Measurements from ENCODE around the gene GNAL.

GNAL gene

GRCh38 chr18:11925800-11926481 lies 236.9 kb downstream of the GNAL start:
- no peak overlapping the region for H4K91ac ChIP-seq (ENCODE audit: low read length)
- no peak overlapping the region for H3K14ac ChIP-seq (ENCODE audit: low read length in 2 of 2)
- peaks cover 3% of the 10 kb centered on the region for H3K4me1 ChIP-seq (ENCODE audit: control insufficient read depth, insufficient read depth, low read depth, low read length)
- H3K79me1 ChIP-seq (replicated peaks; ENCODE audit: low read length, poor library complexity, severe bottlenecking): no peaks in the 10 kb centered on the region
- no peak overlapping the region for H2BK12ac ChIP-seq (ENCODE audit: low read length in 2 of 2)
- H3K36me3 ChIP-seq (ENCODE audit: control insufficient read depth in 1 of 2, insufficient read depth in 2 of 2, low read depth in 1 of 2, low read length in 2 of 2): no peaks in the 10 kb centered on the region
- no peak overlapping the region for H3K4me2 ChIP-seq (ENCODE audit: low read length, poor library complexity, severe bottlenecking)
- H3K18ac ChIP-seq (ENCODE audit: low read depth in 1 of 2, low read length in 2 of 2): peak overlapping the region in 1 of 2 experiments; percentile 46
- H3K4me3 ChIP-seq (ENCODE audit: insufficient read depth in 1 of 2, low read depth in 1 of 2, low read length in 2 of 2): no peak overlapping the region
- peak; percentile 45 for DNase-seq
- 31% methylated on average over 10 of the region's 12 CpGs for WGBS
- H2BK15ac ChIP-seq (ENCODE audit: low read depth, poor library complexity, severe bottlenecking): no peak overlapping the region
- no peak overlapping the region for H2BK120ac ChIP-seq (ENCODE audit: low read depth, low read length)
- H4K8ac ChIP-seq (ENCODE audit: low read length): no peak overlapping the region
- H3K4ac ChIP-seq (ENCODE audit: low read depth in 1 of 2, low read length in 2 of 2): no peak overlapping the region
- H3K27me3 ChIP-seq (ENCODE audit: control insufficient read depth in 1 of 2, insufficient read depth in 1 of 2, low read length in 2 of 2): no peaks in the 10 kb centered on the region
- no peak overlapping the region for H2AK5ac ChIP-seq (ENCODE audit: low read length, severe bottlenecking)
- no peaks in the 10 kb centered on the region for H3K9me3 ChIP-seq (ENCODE audit: control insufficient read depth, low read length)
- no peak overlapping the region for H2AFZ ChIP-seq (ENCODE audit: low read depth, low read length)
- H3K9ac ChIP-seq (ENCODE audit: low read length): no peak overlapping the region
- H3K27ac ChIP-seq (ENCODE audit: low read length, poor library complexity, severe bottlenecking): no peak overlapping the region
- no peak overlapping the region for H2BK5ac ChIP-seq (ENCODE audit: low read depth, low read length, poor library complexity, severe bottlenecking)
- H3K23ac ChIP-seq (ENCODE audit: low read length in 2 of 2): no peak overlapping the region

- H3K14ac ChIP-seq (ENCODE audit: low read length in 2 of 2): no peak overlapping the region
- no peak overlapping the region for H2BK5ac ChIP-seq (ENCODE audit: low read depth, low read length, poor library complexity, severe bottlenecking)
- H2AK5ac ChIP-seq (ENCODE audit: low read length, severe bottlenecking): no peak overlapping the region
- no peak overlapping the region for H4K91ac ChIP-seq (ENCODE audit: low read length)
- H3K27ac ChIP-seq (ENCODE audit: low read length, poor library complexity, severe bottlenecking): no peak overlapping the region
- H4K8ac ChIP-seq (ENCODE audit: low read length): no peak overlapping the region
- H3K9ac ChIP-seq (ENCODE audit: low read length): no peak overlapping the region
- H2BK15ac ChIP-seq (ENCODE audit: low read depth, poor library complexity, severe bottlenecking): no peak overlapping the region
- H3K4me3 ChIP-seq (ENCODE audit: insufficient read depth in 1 of 2, low read depth in 1 of 2, low read length in 2 of 2): no peak overlapping the region
- no peak overlapping the region for H3K23ac ChIP-seq (ENCODE audit: low read length in 2 of 2)
- no peaks in the 10 kb centered on the region for H3K79me1 ChIP-seq (replicated peaks; ENCODE audit: low read length, poor library complexity, severe bottlenecking)
- H3K9me3 ChIP-seq (ENCODE audit: control insufficient read depth, low read length): no peaks in the 10 kb centered on the region
- H3K4ac ChIP-seq (ENCODE audit: low read depth in 1 of 2, low read length in 2 of 2): no peak overlapping the region
- peaks cover 3% of the 10 kb centered on the region for H3K4me1 ChIP-seq (ENCODE audit: control insufficient read depth, insufficient read depth, low read depth, low read length)
- H3K36me3 ChIP-seq (ENCODE audit: control insufficient read depth in 1 of 2, insufficient read depth in 2 of 2, low read depth in 1 of 2, low read length in 2 of 2): no peaks in the 10 kb centered on the region
- no peak overlapping the region for H2BK120ac ChIP-seq (ENCODE audit: low read depth, low read length)
- H2AFZ ChIP-seq (ENCODE audit: low read depth, low read length): no peak overlapping the region
- no peak overlapping the region for H2BK12ac ChIP-seq (ENCODE audit: low read length in 2 of 2)
- no peak overlapping the region for H3K18ac ChIP-seq (ENCODE audit: low read depth in 1 of 2, low read length in 2 of 2)
- no peak for DNase-seq
- no peak overlapping the region for H3K4me2 ChIP-seq (ENCODE audit: low read length, poor library complexity, severe bottlenecking)
- WGBS: 43% methylated on average over 1 of the region's 1 CpG
- H3K27me3 ChIP-seq (ENCODE audit: control insufficient read depth in 1 of 2, insufficient read depth in 1 of 2, low read length in 2 of 2): no peaks in the 10 kb centered on the region
Measured at GRCh38 chr18:11927497-11927896, 238.4 kb downstream of the GNAL start.

GRCh38 chr18:11932393-11932792 lies 243.3 kb downstream of the GNAL start:
- no peaks in the 10 kb centered on the region for H3K79me1 ChIP-seq (replicated peaks; ENCODE audit: low read length, poor library complexity, severe bottlenecking)
- no peak overlapping the region for H3K4me2 ChIP-seq (ENCODE audit: low read length, poor library complexity, severe bottlenecking)
- no peak overlapping the region for H2BK15ac ChIP-seq (ENCODE audit: low read depth, poor library complexity, severe bottlenecking)
- H2BK12ac ChIP-seq (ENCODE audit: low read length in 2 of 2): peak overlapping the region in 1 of 2 experiments; percentile 54
- no peak overlapping the region for H2BK120ac ChIP-seq (ENCODE audit: low read depth, low read length)
- H2AK5ac ChIP-seq (ENCODE audit: low read length, severe bottlenecking): no peak overlapping the region
- DNase-seq: no peak
- H2BK5ac ChIP-seq (ENCODE audit: low read depth, low read length, poor library complexity, severe bottlenecking): no peak overlapping the region
- H3K27me3 ChIP-seq (ENCODE audit: control insufficient read depth in 1 of 2, insufficient read depth in 1 of 2, low read length in 2 of 2): no peaks in the 10 kb centered on the region
- no peak overlapping the region for H3K9ac ChIP-seq (ENCODE audit: low read length)
- no peak overlapping the region for H4K91ac ChIP-seq (ENCODE audit: low read length)
- H3K27ac ChIP-seq (ENCODE audit: low read length, poor library complexity, severe bottlenecking): no peak overlapping the region
- no peak overlapping the region for H3K18ac ChIP-seq (ENCODE audit: low read depth in 1 of 2, low read length in 2 of 2)
- no peaks in the 10 kb centered on the region for H3K36me3 ChIP-seq (ENCODE audit: control insufficient read depth in 1 of 2, insufficient read depth in 2 of 2, low read depth in 1 of 2, low read length in 2 of 2)
- H3K4me1 ChIP-seq (ENCODE audit: control insufficient read depth, insufficient read depth, low read depth, low read length): peaks cover 1% of the 10 kb centered on the region
- H3K4ac ChIP-seq (ENCODE audit: low read depth in 1 of 2, low read length in 2 of 2): no peak overlapping the region
- H3K4me3 ChIP-seq (ENCODE audit: insufficient read depth in 1 of 2, low read depth in 1 of 2, low read length in 2 of 2): no peak overlapping the region
- H2AFZ ChIP-seq (ENCODE audit: low read depth, low read length): no peak overlapping the region
- no peak overlapping the region for H4K8ac ChIP-seq (ENCODE audit: low read length)
- peak overlapping the region in 1 of 2 experiments; percentile 39 for H3K14ac ChIP-seq (ENCODE audit: low read length in 2 of 2)
- 95% methylated on average over 11 of the region's 14 CpGs for WGBS
- no peaks in the 10 kb centered on the region for H3K9me3 ChIP-seq (ENCODE audit: control insufficient read depth, low read length)
- H3K23ac ChIP-seq (ENCODE audit: low read length in 2 of 2): no peak overlapping the region

Data from mesenchymal stem cell (in vitro differentiated cells and primary cell).